ENCODE results near the gene CTRL.

CTRL gene

GRCh38 chr16:67969254-67970039, 37.8 kb upstream of the CTRL start:
- peak overlapping the region; percentile 75 for H4K8ac ChIP-seq (ENCODE audit: low read depth, low read length)
- H4K91ac ChIP-seq (ENCODE audit: low read depth, low read length) = peak overlapping the region; percentile 37
- H3K4me1 ChIP-seq (ENCODE audit: control insufficient read depth in 1 of 2, insufficient read depth in 2 of 2, low read length in 2 of 2) = peaks cover 26 to 27% of the 10 kb centered on the region in 2 experiments
- no peak for DNase-seq
- no peak overlapping the region for H3K18ac ChIP-seq (ENCODE audit: low read length)
- H2BK5ac ChIP-seq (ENCODE audit: low read depth, low read length, poor library complexity) = peak overlapping the region; percentile 7
- H2AFZ ChIP-seq (ENCODE audit: insufficient read depth, low read length, poor library complexity) = peak overlapping the region; percentile 50
- H3K4ac ChIP-seq (ENCODE audit: low read depth, low read length) = no peak overlapping the region
- peak overlapping the region; percentile 95 for H4K12ac ChIP-seq (ENCODE audit: low read depth, low read length)
- H2AK5ac ChIP-seq (ENCODE audit: low read length) = peak overlapping the region; percentile 18
- no peak overlapping the region for H3K9ac ChIP-seq (ENCODE audit: low read length)
- peak overlapping the region; percentile 67 for H2BK120ac ChIP-seq (ENCODE audit: insufficient read depth, low read length, poor library complexity)
- no peak overlapping the region for H3K23ac ChIP-seq (ENCODE audit: low read length)
- no peaks in the 10 kb centered on the region for H3K27me3 ChIP-seq (ENCODE audit: insufficient read depth, low read length)
- peaks cover 4 to 13% of the 10 kb centered on the region in 2 experiments for H3K36me3 ChIP-seq (ENCODE audit: control insufficient read depth in 1 of 2, insufficient read depth in 2 of 2, low read length in 2 of 2)
- no peaks in the 10 kb centered on the region for H3K9me3 ChIP-seq (ENCODE audit: insufficient read depth, low read depth, low read length)
- H3K79me1 ChIP-seq (ENCODE audit: low read length) = peaks cover 29% of the 10 kb centered on the region
- no peak overlapping the region for H3K4me3 ChIP-seq (ENCODE audit: low read depth, low read length)
- no CpG with 5 or more reads among the region's 40 CpGs for WGBS (ENCODE audit: extremely low coverage, insufficient coverage, insufficient read length)
- H3K4me2 ChIP-seq (ENCODE audit: low read length) = peak overlapping the region; percentile 56
- peaks cover 27% of the 10 kb centered on the region for H3K79me2 ChIP-seq (ENCODE audit: control insufficient read depth, insufficient read depth, low read length, poor library complexity)
- H3K27ac ChIP-seq (ENCODE audit: low read depth, low read length) = no peak overlapping the region
- peak overlapping the region; percentile 30 for H2BK12ac ChIP-seq (ENCODE audit: low read length)
- no peak overlapping the region for H3K14ac ChIP-seq (ENCODE audit: low read length)

DNA sequence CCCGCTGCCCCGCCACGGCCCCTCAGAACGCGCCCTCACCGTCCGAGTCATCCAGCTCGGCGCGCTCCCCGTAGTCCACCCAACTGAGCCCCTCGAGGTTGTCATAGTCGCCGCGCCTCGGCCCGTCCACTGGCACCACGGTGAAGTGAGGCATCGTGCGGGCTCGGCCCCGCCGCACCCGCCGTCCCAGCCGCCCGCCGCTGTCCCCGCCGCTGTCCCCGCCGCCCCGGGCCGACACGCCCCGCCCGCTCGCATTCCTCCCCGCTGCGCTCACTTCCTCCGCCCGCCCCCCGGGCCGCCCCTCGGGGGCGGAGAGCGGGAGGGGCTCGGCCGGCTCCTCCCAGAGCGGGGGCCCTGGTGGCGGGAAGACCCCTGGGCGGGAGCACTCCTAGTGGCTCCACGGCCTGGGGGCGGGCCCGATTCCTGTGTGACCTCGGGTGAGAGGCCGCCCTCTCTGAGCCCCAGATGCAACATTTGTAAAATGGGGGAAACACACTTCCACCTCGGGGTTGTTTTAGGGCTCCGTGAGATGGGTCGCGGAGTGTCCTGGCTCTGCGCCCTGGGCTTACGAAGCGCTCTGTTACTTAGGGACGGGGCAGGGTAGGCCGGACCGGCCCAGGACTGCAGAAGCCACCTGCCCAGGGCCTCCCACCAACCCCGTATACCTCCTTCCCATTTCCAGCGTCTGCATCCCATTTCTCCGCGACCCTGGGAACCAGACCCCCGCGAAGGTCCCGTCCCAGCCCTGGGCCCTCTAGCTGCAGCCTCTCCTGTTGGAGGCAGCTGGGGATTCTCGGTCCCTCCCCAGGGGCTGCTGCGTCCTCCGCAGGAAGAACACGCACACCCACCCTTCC, 37.0 kb upstream of the CTRL start, which contains the start of gene SLC12A4:
Gene SLC12A4, minus strand, starts transcription at position 238 of the 854 bp plus-strand sequence. Its CDS starts 84 bp downstream, at position 154.
- no peaks in the 10 kb centered on the region for H3K27me3 ChIP-seq (ENCODE audit: insufficient read depth, low read length)
- H3K18ac ChIP-seq (ENCODE audit: low read length) = peak within 1 kb of the TSS; percentile 77
- peak within 1 kb of the TSS; percentile 75 for H2AK5ac ChIP-seq (ENCODE audit: low read length)
- H3K9me3 ChIP-seq (ENCODE audit: insufficient read depth, low read depth, low read length) = no peaks in the 10 kb centered on the region
- DNase-seq = peak; percentile 67 to 87
- H3K4me1 ChIP-seq (ENCODE audit: control insufficient read depth in 1 of 2, insufficient read depth in 2 of 2, low read length in 2 of 2) = peaks cover 28 to 29% of the 10 kb centered on the region in 2 experiments
- peak within 1 kb of the TSS; percentile 85 for H3K4me3 ChIP-seq (ENCODE audit: low read depth, low read length)
- H3K4ac ChIP-seq (ENCODE audit: low read depth, low read length) = peak within 1 kb of the TSS; percentile 84
- H3K27ac ChIP-seq (ENCODE audit: low read depth, low read length) = peak within 1 kb of the TSS; percentile 88
- H2BK12ac ChIP-seq (ENCODE audit: low read length) = peak within 1 kb of the TSS; percentile 13
- H3K79me2 ChIP-seq (ENCODE audit: control insufficient read depth, insufficient read depth, low read length, poor library complexity) = peaks cover 29% of the 10 kb centered on the region
- H4K12ac ChIP-seq (ENCODE audit: low read depth, low read length) = peak within 1 kb of the TSS; percentile 95
- H3K36me3 ChIP-seq (ENCODE audit: control insufficient read depth in 1 of 2, insufficient read depth in 2 of 2, low read length in 2 of 2) = peaks cover 12 to 20% of the 10 kb centered on the region in 2 experiments
- H3K79me1 ChIP-seq (ENCODE audit: low read length) = peaks cover 30% of the 10 kb centered on the region
- WGBS (ENCODE audit: extremely low coverage, insufficient coverage, insufficient read length) = no CpG with 5 or more reads among the region's 78 CpGs
- peak within 1 kb of the TSS; percentile 89 for H2BK120ac ChIP-seq (ENCODE audit: insufficient read depth, low read length, poor library complexity)
- peak within 1 kb of the TSS; percentile 68 for H2AFZ ChIP-seq (ENCODE audit: insufficient read depth, low read length, poor library complexity)
- peak within 1 kb of the TSS; percentile 81 for H3K9ac ChIP-seq (ENCODE audit: low read length)
- no peak within 1 kb of the TSS for H3K23ac ChIP-seq (ENCODE audit: low read length)
- H4K91ac ChIP-seq (ENCODE audit: low read depth, low read length) = peak within 1 kb of the TSS; percentile 98
- H4K8ac ChIP-seq (ENCODE audit: low read depth, low read length) = peak within 1 kb of the TSS; percentile 92
- peak within 1 kb of the TSS; percentile 70 for H2BK5ac ChIP-seq (ENCODE audit: low read depth, low read length, poor library complexity)
- H3K4me2 ChIP-seq (ENCODE audit: low read length) = peak within 1 kb of the TSS; percentile 64
- H3K14ac ChIP-seq (ENCODE audit: low read length) = peak within 1 kb of the TSS; percentile 93

DNA sequence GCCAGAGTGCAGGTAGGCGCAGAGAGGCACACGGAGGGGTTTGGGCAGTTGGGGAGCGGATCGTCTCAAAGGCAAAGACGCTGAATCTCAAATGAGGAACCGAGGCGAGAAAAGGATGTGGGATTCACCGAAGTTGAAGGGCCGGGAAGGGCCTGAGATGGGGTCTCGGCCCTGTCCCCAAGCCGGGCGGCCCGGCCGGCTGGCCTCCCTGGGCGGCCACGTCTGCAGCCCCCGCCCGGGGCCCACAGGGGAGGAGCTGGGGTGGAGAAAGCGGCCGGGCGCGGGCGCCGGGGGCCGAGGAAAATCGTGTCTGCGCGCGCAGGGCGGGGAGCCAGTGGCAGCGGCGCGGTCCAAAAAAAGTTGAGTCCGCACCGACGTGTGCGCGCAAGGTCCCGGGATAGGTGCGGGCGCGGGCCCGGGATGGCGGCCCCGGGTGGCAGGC, 36.3 kb upstream of the CTRL start:
- H3K79me1 ChIP-seq (ENCODE audit: low read length) = peaks cover 30% of the 10 kb centered on the region
- H2BK120ac ChIP-seq (ENCODE audit: insufficient read depth, low read length, poor library complexity) = peak overlapping the region; percentile 89
- H3K27me3 ChIP-seq (ENCODE audit: insufficient read depth, low read length) = no peaks in the 10 kb centered on the region
- H3K4me2 ChIP-seq (ENCODE audit: low read length) = peak overlapping the region; percentile 64
- peak overlapping the region; percentile 98 for H4K91ac ChIP-seq (ENCODE audit: low read depth, low read length)
- WGBS (ENCODE audit: extremely low coverage, insufficient coverage, insufficient read length) = no CpG with 5 or more reads among the region's 45 CpGs
- no peak overlapping the region for H3K23ac ChIP-seq (ENCODE audit: low read length)
- H3K27ac ChIP-seq (ENCODE audit: low read depth, low read length) = peak overlapping the region; percentile 88
- peak overlapping the region; percentile 85 for H3K4me3 ChIP-seq (ENCODE audit: low read depth, low read length)
- H4K8ac ChIP-seq (ENCODE audit: low read depth, low read length) = peak overlapping the region; percentile 92
- peak overlapping the region; percentile 75 for H2AK5ac ChIP-seq (ENCODE audit: low read length)
- H3K79me2 ChIP-seq (ENCODE audit: control insufficient read depth, insufficient read depth, low read length, poor library complexity) = peaks cover 29% of the 10 kb centered on the region
- peaks cover 28 to 29% of the 10 kb centered on the region in 2 experiments for H3K4me1 ChIP-seq (ENCODE audit: control insufficient read depth in 1 of 2, insufficient read depth in 2 of 2, low read length in 2 of 2)
- peak overlapping the region; percentile 70 for H2BK5ac ChIP-seq (ENCODE audit: low read depth, low read length, poor library complexity)
- H4K12ac ChIP-seq (ENCODE audit: low read depth, low read length) = peak overlapping the region; percentile 92
- peak overlapping the region; percentile 93 for H3K14ac ChIP-seq (ENCODE audit: low read length)
- peak overlapping the region; percentile 81 for H3K9ac ChIP-seq (ENCODE audit: low read length)
- H3K36me3 ChIP-seq (ENCODE audit: control insufficient read depth in 1 of 2, insufficient read depth in 2 of 2, low read length in 2 of 2) = peaks cover 19 to 26% of the 10 kb centered on the region in 2 experiments
- H2BK12ac ChIP-seq (ENCODE audit: low read length) = peak overlapping the region; percentile 7
- H2AFZ ChIP-seq (ENCODE audit: insufficient read depth, low read length, poor library complexity) = peak overlapping the region; percentile 68
- H3K18ac ChIP-seq (ENCODE audit: low read length) = peak overlapping the region; percentile 77
- no peaks in the 10 kb centered on the region for H3K9me3 ChIP-seq (ENCODE audit: insufficient read depth, low read depth, low read length)
- DNase-seq = peak; percentile 17 to 55
- H3K4ac ChIP-seq (ENCODE audit: low read depth, low read length) = peak overlapping the region; percentile 84

Data from trophoblast cell (in vitro differentiated cells and primary cell).